Breast epithelium (tissue), 4 donors: Measurements from ENCODE around the gene PTGIR. TPM values are rescaled to one million over a fixed set of nuclear protein-coding genes. Genes with fewer than 3 reads are reported as not detected.

ENCODE experiments used
- DNase-seq, 2 donors: peaks; one replicate each; pipeline ENCODE4 v3.0.0-alpha.2; 2019; ENCODE audit warnings: low spot score in 2 of 2
- H3K27ac ChIP-seq, 2 donors: fragments of 200-600 bp; sonication (generic) in 1 of 2; one replicate each; pipeline ENCODE4 v1.5.1; 2016 to 2019; ENCODE audit warnings: mild to moderate bottlenecking in 1 of 2
- H3K27me3 ChIP-seq, 2 donors: fragments of 200-600 bp; sonication (generic) in 1 of 2; one replicate each; pipeline versions ENCODE4 v1.5.1 to v1.6.0; 2017 to 2019; ENCODE audit warnings: control low read depth in 1 of 2, mild to moderate bottlenecking in 1 of 2
- H3K36me3 ChIP-seq: fragments of 200-600 bp; one replicate; pipeline ENCODE4 v1.5.1; 2019
- H3K4me1 ChIP-seq, 2 donors: fragments of 200-600 bp; sonication (generic); one replicate each; pipeline ENCODE4 v1.5.1; 2016 to 2019; ENCODE audit warnings: control low read depth in 1 of 2
- H3K4me3 ChIP-seq, 3 donors: fragments of 200-600 bp; sonication (generic); 1 replicate in 2 of 3; 2 replicates in 1 of 3; pipeline ENCODE4 v1.5.1; 2016 to 2019; ENCODE audit warnings: mild to moderate bottlenecking in 3 of 3, moderate library complexity in 2 of 3
- H3K9me3 ChIP-seq, 2 donors: fragments of 200-600 bp; sonication (generic) in 1 of 2; one replicate each; pipeline ENCODE4 v1.5.1; 2016 to 2019; ENCODE audit warnings: control low read depth in 1 of 2
- POLR2A ChIP-seq: fragments of 450-650 bp; IDR thresholded peaks from one replicate; pipeline ENCODE4 v1.6.1; 2016; ENCODE audit warnings: antibody characterized with exemption, mild to moderate bottlenecking, moderate library complexity
- POLR2AphosphoS5 ChIP-seq, 3 donors: sonication (generic); formaldehyde crosslinking; IDR thresholded peaks; one replicate each; pipeline ENCODE4 v1.6.1; 2017; ENCODE audit warnings: antibody characterized with exemption in 3 of 3
- intact Hi-C: fragments of 100-400 bp; cut with DNase I; formaldehyde crosslinking; loops from one replicate; pipeline ENCODE4 v1.15.1; 2023; ENCODE audit warnings: low total_unique reads
- total RNA-seq, 3 donors: library from RNA; depleted of rRNA; stranded (reverse); fragments of >200 nt; gene quantifications; one replicate each; pipeline ENCODE4 v1.1.0, GENCODE V29; 2016
- TF ChIP-seq, protein P1 (sequence below), 3 donors: fragments of 450-650 bp; IDR thresholded peaks; one replicate each; pipeline ENCODE4 v1.5.1; 2016 to 2017; ENCODE audit warnings: antibody characterized with exemption in 3 of 3, mild to moderate bottlenecking in 3 of 3, moderate library complexity in 3 of 3

The PTGIR gene
- total RNA-seq, 3 donors from 2014 or later, result 0.29 to 6.9 (median 1.3) TPM

DNA sequence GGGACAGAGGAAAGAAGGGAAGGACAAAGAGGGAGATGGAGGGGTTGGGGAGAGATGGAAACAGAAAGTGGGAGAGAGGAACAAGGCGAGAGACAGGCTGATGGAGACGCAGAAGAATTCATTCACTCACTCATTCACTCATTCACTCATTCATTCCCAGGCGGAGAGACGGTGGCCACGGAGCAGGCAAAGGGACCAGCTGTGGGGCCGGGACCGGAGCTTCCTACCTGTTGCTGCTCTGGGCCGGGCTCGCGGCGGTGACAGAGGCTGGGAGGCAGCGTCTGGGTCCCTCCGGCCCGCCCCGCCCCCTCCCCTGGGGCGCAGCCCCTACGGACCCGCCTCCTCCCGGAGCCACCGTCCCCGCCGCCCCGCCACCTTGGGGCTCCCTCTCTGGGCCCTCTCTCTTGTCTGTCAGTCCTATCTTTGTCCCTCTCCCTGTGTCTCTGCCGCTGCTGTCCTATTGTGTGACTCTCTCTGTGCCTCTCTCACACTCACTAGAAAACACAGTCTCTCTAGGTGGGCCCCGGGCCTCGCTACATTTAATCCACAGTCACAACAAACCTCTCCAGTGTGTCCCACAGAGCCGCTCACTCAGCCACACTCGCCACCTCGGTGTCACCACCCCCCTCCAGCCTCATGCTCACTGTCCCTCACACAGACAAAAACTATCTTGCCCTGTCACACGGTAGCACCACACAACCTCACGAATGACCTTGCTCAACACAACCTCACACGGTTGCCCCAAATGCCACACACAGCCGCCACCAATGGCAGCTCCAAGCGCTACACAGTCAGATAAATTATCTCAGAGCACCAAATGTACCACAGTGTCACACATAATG is 11.3 kb upstream of the PTGIR start, which contains the start of gene GNG8:
Gene GNG8 (minus strand): TSS at position 283 of the 842 bp plus-strand sequence. CDS start 1,520 bp downstream, outside the sequence.
- no peaks in the 10 kb centered on the region for H3K9me3 ChIP-seq
- no peaks in the 10 kb centered on the region for H3K36me3 ChIP-seq
- H3K4me3 ChIP-seq, result no peak within 1 kb of the TSS
- H3K27ac ChIP-seq, result no peak within 1 kb of the TSS
- intact Hi-C loops, result no loop called here
- TF ChIP-seq, protein P1, sequence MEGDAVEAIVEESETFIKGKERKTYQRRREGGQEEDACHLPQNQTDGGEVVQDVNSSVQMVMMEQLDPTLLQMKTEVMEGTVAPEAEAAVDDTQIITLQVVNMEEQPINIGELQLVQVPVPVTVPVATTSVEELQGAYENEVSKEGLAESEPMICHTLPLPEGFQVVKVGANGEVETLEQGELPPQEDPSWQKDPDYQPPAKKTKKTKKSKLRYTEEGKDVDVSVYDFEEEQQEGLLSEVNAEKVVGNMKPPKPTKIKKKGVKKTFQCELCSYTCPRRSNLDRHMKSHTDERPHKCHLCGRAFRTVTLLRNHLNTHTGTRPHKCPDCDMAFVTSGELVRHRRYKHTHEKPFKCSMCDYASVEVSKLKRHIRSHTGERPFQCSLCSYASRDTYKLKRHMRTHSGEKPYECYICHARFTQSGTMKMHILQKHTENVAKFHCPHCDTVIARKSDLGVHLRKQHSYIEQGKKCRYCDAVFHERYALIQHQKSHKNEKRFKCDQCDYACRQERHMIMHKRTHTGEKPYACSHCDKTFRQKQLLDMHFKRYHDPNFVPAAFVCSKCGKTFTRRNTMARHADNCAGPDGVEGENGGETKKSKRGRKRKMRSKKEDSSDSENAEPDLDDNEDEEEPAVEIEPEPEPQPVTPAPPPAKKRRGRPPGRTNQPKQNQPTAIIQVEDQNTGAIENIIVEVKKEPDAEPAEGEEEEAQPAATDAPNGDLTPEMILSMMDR (IDR thresholded peaks at IDR 0.05), result no peak
- TF ChIP-seq POLR2A (no peak), POLR2AphosphoS5 (IDR thresholded peaks at IDR 0.05) (no peak)
- peaks cover 0 to 9% of the 10 kb centered on the region in 2 donors for H3K4me1 ChIP-seq
- no peak for DNase-seq
- no peaks in the 10 kb centered on the region for H3K27me3 ChIP-seq

DNA sequence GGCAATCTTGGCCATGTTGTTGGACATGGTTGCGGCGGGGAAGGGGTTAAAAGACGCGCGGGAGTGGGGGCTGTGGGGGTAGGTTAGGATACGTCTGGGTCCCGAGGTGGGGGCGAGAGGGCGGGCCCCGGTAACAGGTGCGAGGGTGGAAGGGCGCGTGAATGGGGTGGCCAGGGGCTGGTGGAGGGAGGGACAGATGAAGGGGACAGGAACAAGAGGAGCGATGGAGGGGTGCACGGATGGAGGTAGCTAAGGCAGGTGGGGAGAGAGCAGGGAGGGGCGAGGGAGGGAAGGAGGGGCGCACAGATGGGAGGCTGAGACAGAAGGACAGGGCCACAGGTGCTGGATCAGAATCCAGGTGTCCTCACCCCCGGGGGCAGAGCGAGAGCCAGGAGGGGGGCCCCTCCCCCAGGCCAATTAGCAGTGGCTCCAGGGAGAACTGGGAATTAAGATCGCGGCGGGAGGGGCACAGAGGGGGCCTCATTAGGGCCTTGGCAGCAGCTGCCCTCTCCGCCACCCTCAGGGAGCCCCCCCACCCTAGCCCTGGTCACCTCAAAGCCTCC is 9.8 kb upstream of the PTGIR start:
- TF ChIP-seq POLR2A, result no peak
- TF ChIP-seq POLR2AphosphoS5 (IDR thresholded peaks at IDR 0.05), result no peak
- TF ChIP-seq, protein P1 (IDR thresholded peaks at IDR 0.05), result no peak
- Histone ChIP-seq H3K4me3 (peak overlapping the region in 2 of 3 donors; percentile 47 to 53), H3K4me1 (peaks cover 4 to 9% of the 10 kb centered on the region in 2 donors), H3K27ac (peak overlapping the region in 1 of 2 donors; percentile 16), H3K36me3 (no peaks in the 10 kb centered on the region), H3K9me3 (no peaks in the 10 kb centered on the region), H3K27me3 (no peaks in the 10 kb centered on the region)
- intact Hi-C loops, result no loop called here
- DNase-seq, result no peak

GRCh38 chr19:46634045-46634655 is 9.3 kb upstream of the PTGIR start:
- Histone ChIP-seq H3K9me3 (no peaks in the 10 kb centered on the region), H3K27me3 (no peaks in the 10 kb centered on the region), H3K36me3 (no peaks in the 10 kb centered on the region), H3K4me1 (peaks cover 4% of the 10 kb centered on the region in 2 donors), H3K27ac (peak overlapping the region in 1 of 2 donors; percentile 16), H3K4me3 (peak overlapping the region in 2 of 3 donors; percentile 47 to 53)
- TF ChIP-seq POLR2A (no peak), POLR2AphosphoS5 (IDR thresholded peaks at IDR 0.05) (no peak)
- TF ChIP-seq, protein P1 (IDR thresholded peaks at IDR 0.05), result no peak
- intact Hi-C loops, result no loop called here
- DNase-seq, result peak; percentile 87 to 91

DNA sequence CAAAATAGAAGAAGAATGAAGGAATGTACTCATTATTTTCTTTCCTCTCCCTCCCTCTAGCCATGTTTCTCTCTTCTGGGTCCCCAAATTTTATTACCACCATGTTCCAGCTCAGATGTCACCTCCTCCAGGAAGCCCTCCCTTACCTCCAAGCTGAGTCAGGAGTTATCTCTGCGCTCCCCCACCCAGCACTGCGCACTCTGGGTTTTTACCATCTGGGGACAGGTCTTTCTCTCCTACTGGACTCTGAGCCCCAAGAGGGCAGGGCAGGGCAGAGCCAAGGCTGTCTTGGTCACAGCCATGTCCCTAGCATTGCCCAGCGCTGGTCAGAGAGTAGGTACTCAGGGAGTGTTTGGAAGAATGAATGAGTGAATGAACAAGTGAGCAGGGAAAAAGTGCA is 8.2 kb upstream of the PTGIR start:
- no peaks in the 10 kb centered on the region for H3K36me3 ChIP-seq
- no peak overlapping the region for H3K27ac ChIP-seq
- no peak for TF ChIP-seq POLR2A
- TF ChIP-seq POLR2AphosphoS5 (IDR thresholded peaks at IDR 0.05), result no peak
- no peak for DNase-seq
- H3K9me3 ChIP-seq, result no peaks in the 10 kb centered on the region
- intact Hi-C loops, result no loop called here
- no peaks in the 10 kb centered on the region for H3K27me3 ChIP-seq
- peak overlapping the region in 1 of 3 donors; percentile 47 for H3K4me3 ChIP-seq
- peaks cover 4% of the 10 kb centered on the region in 2 donors for H3K4me1 ChIP-seq

GRCh38 chr19:46631481-46631880 is 6.6 kb upstream of the PTGIR start:
- DNase-seq, result peak in 1 of 2 donors; percentile 67
- H3K27me3 ChIP-seq, result no peaks in the 10 kb centered on the region
- H3K9me3 ChIP-seq, result no peaks in the 10 kb centered on the region
- peaks cover 4% of the 10 kb centered on the region in 2 donors for H3K4me1 ChIP-seq
- TF ChIP-seq POLR2A (no peak), POLR2AphosphoS5 (IDR thresholded peaks at IDR 0.05) (peak in 1 of 3 donors; percentile 47)
- TF ChIP-seq, protein P1 (IDR thresholded peaks at IDR 0.05), result no peak
- no peaks in the 10 kb centered on the region for H3K36me3 ChIP-seq
- peak overlapping the region in 1 of 2 donors; percentile 68 for H3K27ac ChIP-seq
- no peak overlapping the region for H3K4me3 ChIP-seq
- intact Hi-C loops, result no loop called here
